Ovary (tissue), 9 donors: Measurements from ENCODE around the gene UNC13D. TPM values are rescaled to one million over a fixed set of nuclear protein-coding genes. Genes with fewer than 3 reads are reported as not detected.
A peak's percentile ranks its signal among the peaks of the same experiment; 100 is the strongest.
"Not testable (repeated sequence)": the region's sequence is repeated elsewhere in the genome, so short reads cannot be mapped to it uniquely, and the experiment has no call there.

ENCODE experiments used
- DNase-seq, 5 donors: peaks; one replicate each; pipeline ENCODE4 v3.0.0-alpha.2; 2019 to 2020
- H3K27ac ChIP-seq, 2 donors: fragments of 200-600 bp; one replicate each; pipeline versions ENCODE4 v1.5.1 to v1.8.0; 2019 to 2022
- H3K27me3 ChIP-seq: fragments of 200-600 bp; one replicate; pipeline ENCODE4 v1.8.0; 2022
- H3K36me3 ChIP-seq: fragments of 200-600 bp; sonication (generic); one replicate; pipeline ENCODE4 v1.5.1; 2019
- H3K4me1 ChIP-seq: one replicate; pipeline ENCODE4 v1.8.1; 2013; ENCODE audit warnings: mild to moderate bottlenecking, moderate library complexity; ENCODE audit not compliant: insufficient read depth
- H3K4me3 ChIP-seq: fragments of 200-600 bp; sonication (generic); one replicate; pipeline ENCODE4 v1.5.1; 2017
- H3K9me3 ChIP-seq, 2 donors: fragments of 200-600 bp in 1 of 2; sonication (generic) in 1 of 2; one replicate each; pipeline versions ENCODE4 v1.5.1 to v1.8.1; 2013 to 2019; ENCODE audit warnings: mild to moderate bottlenecking in 1 of 2, moderate library complexity in 1 of 2
- CTCF ChIP-seq, 3 donors: fragments of 450-650 bp in 2 of 3; fragments of 200-600 bp in 1 of 3; IDR thresholded peaks; one replicate each; pipeline versions ENCODE4 v1.5.1 to v1.8.0; 2016 to 2022; ENCODE audit warnings: antibody characterized with exemption in 3 of 3, mild to moderate bottlenecking in 1 of 3
- EP300 ChIP-seq: sonication (generic); formaldehyde crosslinking; IDR thresholded peaks from one replicate; pipeline ENCODE4 v1.6.1; 2017; ENCODE audit warnings: antibody characterized with exemption
- POLR2A ChIP-seq: fragments of 450-650 bp; IDR thresholded peaks from one replicate; pipeline ENCODE4 v1.6.1; 2017; ENCODE audit warnings: antibody characterized with exemption, mild to moderate bottlenecking, moderate library complexity
- WGBS, 3 donors: extraction: QIAGEN DNeasy Blood & Tissue Kit in 1 of 3; methylation state at CpG; one replicate each; pipeline versions ENCODE4 v1.1.5 to v1.1.7; 2013 to 2017; 5-methylcytosine and 5-hydroxymethylcytosine counted together
- intact Hi-C, 4 donors: fragments of 100-400 bp; cut with DNase I; formaldehyde crosslinking; loops; one replicate each; pipeline versions ENCODE4 v1.11.0 to v1.15.1; 2022 to 2023
- polyA plus RNA-seq, 2 donors: library from polyadenylated mRNA; stranded (reverse); fragments of 200-250 nt in 1 of 2; fragments of 350-450 nt in 1 of 2; fragmentation: Illumina TruSeq in 1 of 2; extraction: RNeasy Lipid Tissue Mini Kit (QIAGEN cat#74804) in 1 of 2; gene quantifications; one replicate each; pipeline ENCODE4 v1.2.3, GENCODE V29; 2013 to 2014
- total RNA-seq, 7 donors: library from RNA; depleted of rRNA in 2 of 7; stranded (reverse); fragments of >200 nt in 2 of 7; fragmentation: NEBNext Ultra II Directional in 3 of 7; extraction: Animal tissue kit (Norgen Biotek cat#: 25700) in 3 of 7; gene quantifications; one replicate each; pipeline versions ENCODE4 v1.1.0 to v1.2.4, GENCODE V29; 2016 to 2023
- donor health status: DM: no; HTN: no; CAD: no; lungs with moderate emphysema.
- donor health status: DM: no; HTN: no; CAD: no.
- donor health status: Bipolar disorder and iron deficiency.
- donor health status: DM: yes; HTN: yes; CAD: no.
- donor health status: DM: no; HTN: no; CAD: no.
- donor health status: DM: yes; HTN: yes; CAD: no.

The UNC13D gene
- total and polyA plus RNA-seq, 9 donors, result 8.9 to 24.9 (median 14.1) TPM

DNA sequence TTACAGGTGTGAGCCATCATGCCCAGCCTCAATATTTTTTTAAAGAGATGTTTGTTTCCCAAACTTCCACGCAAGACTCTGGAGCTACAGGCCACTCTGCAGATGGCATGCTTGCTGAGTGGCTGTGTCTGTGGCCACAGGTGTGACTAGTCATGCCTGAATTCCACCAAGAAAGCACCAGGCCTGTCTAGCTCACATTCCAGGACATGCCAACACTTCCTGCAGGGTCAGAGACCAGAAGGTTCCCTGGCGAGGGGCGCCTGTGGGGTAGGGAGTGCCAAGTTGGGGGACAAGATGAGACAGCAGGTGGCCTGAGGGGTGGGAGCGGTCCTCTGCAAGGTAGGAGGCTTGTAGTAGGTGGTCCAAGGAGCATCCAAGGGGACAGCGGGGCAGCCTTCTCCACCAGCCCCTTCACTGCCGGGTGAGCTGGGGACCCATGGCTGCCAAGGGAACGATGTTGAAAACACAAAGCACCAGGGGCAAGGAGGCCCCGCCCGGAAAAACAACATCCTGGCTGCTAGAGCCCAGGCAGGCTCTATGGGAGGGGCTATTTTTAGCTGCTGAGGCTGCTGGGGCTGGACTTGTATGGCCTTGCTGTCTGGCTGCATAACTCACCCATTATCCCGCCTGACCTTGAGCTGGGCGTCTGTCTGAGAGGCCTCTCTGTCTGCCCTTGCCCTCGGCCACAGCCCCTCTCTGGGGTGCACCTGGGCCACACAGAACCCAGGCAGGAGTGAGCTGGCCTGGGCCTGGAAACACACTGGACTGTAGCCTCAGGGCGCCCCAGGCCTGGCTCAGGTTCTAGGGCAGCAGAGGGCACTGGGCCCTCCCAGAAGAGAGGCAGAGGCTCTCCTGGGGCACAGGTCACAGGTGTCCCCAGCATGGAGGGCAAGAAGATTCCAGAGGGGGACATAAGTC is 28.5 kb upstream of the UNC13D start:
- Histone ChIP-seq H3K27me3 (no peaks in the 10 kb centered on the region), H3K27ac (peak overlapping the region; percentile 47 to 73), H3K4me1 (peaks cover 27% of the 10 kb centered on the region), H3K4me3 (no peak overlapping the region), H3K36me3 (no peaks in the 10 kb centered on the region), H3K9me3 (no peaks in the 10 kb centered on the region)
- DNase-seq, result peak; percentile 73 to 85 (median 75)
- 23 to 30% (median 26%) methylated on average over 13 of the region's 13 CpGs for WGBS, 3 donors
- TF ChIP-seq CTCF (IDR thresholded peaks at IDR 0.05) (no peak), EP300 (no peak), POLR2A (no peak)
- intact Hi-C loops, result loop anchor here in 1 of 4 donors (10.0 kb wide), 1 partner anchor 98 kb away; a partner anchor contains a TSS

DNA sequence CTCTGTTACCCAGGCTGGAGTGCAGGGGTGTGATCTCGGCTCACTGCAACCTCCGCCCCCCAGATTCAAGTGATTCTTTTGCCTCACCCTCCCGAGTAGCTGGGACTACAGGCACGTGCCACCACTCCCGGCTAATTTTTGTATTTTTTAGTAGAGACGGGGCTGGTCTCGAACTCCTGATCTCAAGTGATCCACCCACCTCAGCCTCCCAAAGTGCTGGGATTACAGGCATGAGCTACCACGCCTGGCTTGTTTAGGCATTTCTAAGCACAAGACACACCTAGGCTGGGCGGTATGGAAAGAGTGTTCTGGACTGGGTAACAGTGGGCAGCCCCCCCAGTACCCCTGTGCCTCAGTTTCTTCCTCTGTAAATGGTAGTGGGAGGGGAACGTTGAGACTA is 26.0 kb upstream of the UNC13D start:
- H3K36me3 ChIP-seq, H3K27me3 ChIP-seq, H3K4me3 ChIP-seq, H3K9me3 ChIP-seq, DNase-seq: not testable (repeated sequence)
- intact Hi-C loops, result loop anchor here in 1 of 4 donors (10.0 kb wide), 1 partner anchor 95 kb away; a partner anchor contains a TSS
- H3K4me1 ChIP-seq, result peaks cover 12% of the 10 kb centered on the region
- 46 to 68% (median 61%) methylated on average over 10 of the region's 10 CpGs for WGBS, 3 donors
- H3K27ac ChIP-seq, result peak overlapping the region; percentile 43 to 71

DNA sequence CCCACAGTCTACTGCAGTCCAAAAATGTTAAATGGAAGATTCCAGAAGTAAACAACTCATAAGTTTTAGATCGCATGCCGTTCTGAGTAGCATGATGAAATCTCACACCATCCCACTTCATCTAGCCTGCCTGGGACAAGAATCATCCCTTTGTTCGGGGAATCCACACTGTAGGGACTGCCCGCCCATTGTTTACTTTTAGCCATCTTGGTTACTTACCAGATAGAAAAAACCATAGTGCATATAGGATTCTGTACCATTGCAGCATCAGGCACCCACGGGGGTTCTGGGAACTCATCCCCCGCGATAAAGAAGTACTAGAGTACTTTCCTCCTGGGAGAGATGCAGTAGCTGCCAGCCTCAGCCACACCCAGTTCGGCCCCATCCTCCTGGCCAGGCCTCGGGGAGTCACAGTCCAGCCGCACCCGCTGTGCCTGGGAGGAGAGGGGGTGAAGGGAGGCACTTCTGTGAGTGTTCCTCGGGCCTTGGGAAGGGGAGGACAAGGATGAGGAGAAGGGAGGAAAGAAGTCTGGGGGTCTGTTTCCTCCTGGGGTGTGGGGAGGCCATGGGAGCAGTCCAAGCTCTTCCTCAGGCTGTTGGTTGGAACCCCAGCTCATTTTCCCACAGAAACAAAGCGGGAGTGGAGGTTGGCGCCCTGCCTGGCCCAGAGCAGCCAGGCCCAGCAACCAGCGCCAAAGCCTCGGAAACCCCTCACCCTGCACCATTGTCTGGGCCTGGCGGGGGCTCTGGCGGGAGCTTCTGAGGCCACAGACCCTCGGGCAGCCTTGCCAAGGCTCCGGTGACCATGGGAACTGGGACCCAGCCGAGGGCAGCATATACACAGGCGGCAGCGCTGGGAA is 25.3 kb upstream of the UNC13D start:
- 23 to 33% (median 27%) methylated on average over 23 of the region's 23 CpGs for WGBS, 3 donors
- Histone ChIP-seq H3K27ac (peak overlapping the region; percentile 43 to 71), H3K36me3 (no peaks in the 10 kb centered on the region), H3K9me3 (no peaks in the 10 kb centered on the region), H3K27me3 (no peaks in the 10 kb centered on the region), H3K4me3 (no peak overlapping the region), H3K4me1 (peaks cover 12% of the 10 kb centered on the region)
- intact Hi-C loops, result loop anchor here in 1 of 4 donors (10.0 kb wide), 1 partner anchor 95 kb away; a partner anchor contains a TSS
- TF ChIP-seq EP300 (no peak), CTCF (IDR thresholded peaks at IDR 0.05) (no peak)
- DNase-seq, result peak in 2 of 5 donors; percentile 62 to 71

DNA sequence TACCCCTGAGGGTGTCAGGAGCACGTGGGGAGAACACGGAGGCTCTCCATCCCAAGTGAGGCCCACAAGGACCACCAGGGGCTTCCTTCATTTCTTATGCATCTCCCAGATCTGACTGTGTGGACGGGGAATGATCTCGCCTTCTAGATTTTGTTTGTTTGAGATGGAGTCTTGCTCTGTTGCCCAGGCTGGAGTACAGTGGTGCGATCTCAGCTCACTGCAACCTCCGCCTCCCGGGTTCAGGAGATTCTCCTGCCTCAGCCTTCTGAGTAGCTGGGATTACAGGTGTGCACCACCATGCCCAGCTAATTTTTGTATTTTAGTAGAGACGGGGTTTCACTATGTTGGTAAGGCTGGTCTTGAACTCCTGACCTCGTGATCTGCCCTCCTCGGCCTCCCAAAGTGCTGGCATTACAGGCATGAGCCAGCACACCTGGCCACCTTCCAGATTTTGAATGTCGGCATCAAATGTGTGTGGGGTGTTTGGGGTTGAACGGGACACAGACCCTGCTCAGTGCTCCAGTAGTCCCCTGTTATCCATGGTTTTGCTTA is 24.6 kb upstream of the UNC13D start:
- intact Hi-C loops, result not testable (repeated sequence)

DNA sequence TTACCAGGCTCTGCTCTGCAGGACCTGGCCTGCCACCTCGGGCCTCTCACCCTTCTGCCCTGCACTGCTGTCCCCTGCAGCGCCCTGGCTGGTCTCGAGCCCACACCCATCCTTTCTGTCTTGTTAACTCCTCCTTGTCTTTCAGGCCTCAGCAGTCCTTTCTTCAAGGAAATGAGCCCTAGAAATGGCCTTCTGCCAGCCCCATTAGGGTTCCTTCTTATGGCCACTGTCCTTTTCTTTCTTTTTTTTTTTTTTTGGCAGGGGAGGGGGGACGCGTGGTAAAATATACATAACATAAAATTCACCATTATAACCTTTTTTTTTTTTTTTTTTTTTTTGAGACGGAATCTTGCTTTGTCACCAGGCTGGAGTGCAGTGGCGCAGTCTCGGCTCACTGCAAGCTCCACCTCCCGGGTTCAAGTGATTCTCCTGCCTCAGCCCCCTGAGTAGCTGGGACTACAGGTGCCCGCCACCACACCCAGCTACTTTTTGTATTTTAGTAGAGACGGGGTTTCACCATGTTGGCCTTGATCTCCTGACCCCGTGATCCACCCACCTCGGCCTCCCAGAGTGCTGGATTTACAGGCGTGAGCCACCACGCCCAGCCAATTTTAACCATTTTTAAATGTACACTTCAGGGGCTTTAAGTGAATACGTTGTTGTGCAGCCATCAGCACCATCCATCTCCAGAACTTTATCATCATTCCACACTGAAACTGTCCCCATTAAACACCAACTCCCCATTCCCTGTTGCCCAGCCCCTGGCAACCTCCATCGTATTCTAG is 21.4 kb upstream of the UNC13D start:
- H3K27ac ChIP-seq, result peak overlapping the region in 1 of 2 donors; percentile 14
- WGBS, 3 donors, result 69 to 76% (median 72%) methylated on average over 17 of the region's 17 CpGs

More for the DNA sequence above, 24.6 kb upstream of the UNC13D start:
- H3K4me3 ChIP-seq, H3K9me3 ChIP-seq, H3K27me3 ChIP-seq, DNase-seq, H3K36me3 ChIP-seq: not testable (repeated sequence)
- H3K4me1 ChIP-seq, result peaks cover 12% of the 10 kb centered on the region
- 72 to 84% (median 79%) methylated on average over 12 of the region's 12 CpGs for WGBS, 3 donors
- H3K27ac ChIP-seq, result peak overlapping the region in 1 of 2 donors; percentile 43

DNA sequence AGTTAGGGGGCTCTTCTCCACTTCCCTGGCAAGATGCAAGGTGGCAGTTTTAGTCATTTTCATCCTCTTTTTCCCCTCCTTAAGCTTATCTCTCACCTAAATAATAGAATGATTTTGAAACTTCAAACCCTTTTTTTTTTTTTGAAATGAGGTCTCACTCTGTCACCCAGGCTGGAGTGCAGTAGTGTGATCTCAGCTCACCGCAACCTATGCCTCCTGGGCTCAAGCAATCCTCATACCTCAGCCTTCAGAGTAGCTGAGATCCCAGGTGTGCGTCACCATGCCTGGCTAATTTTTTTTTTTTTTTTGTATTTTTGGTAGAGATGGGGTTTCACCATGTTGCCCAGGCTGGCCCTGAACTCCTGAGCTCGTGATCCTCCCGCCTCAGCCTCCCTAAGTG is 20.7 kb upstream of the UNC13D start:
- H3K4me3 ChIP-seq, intact Hi-C loops, H3K9me3 ChIP-seq, H3K27me3 ChIP-seq, H3K36me3 ChIP-seq, DNase-seq, H3K4me1 ChIP-seq: not testable (repeated sequence)
- peak overlapping the region in 1 of 2 donors; percentile 14 for H3K27ac ChIP-seq
- 51 to 62% (median 58%) methylated on average over 4 of the region's 4 CpGs for WGBS, 3 donors

More for the DNA sequence above, 21.4 kb upstream of the UNC13D start:
- H3K9me3 ChIP-seq, intact Hi-C loops, H3K36me3 ChIP-seq, H3K27me3 ChIP-seq, H3K4me3 ChIP-seq, DNase-seq, H3K4me1 ChIP-seq: not testable (repeated sequence)
